ENCODE results near the gene CYB5A.

Gene CYB5A

GRCh38 chr18:74290794-74291471 is 830 bp downstream of the CYB5A start:
- ChIA-PET POLR2A (interaction anchor here (1.0 kb wide), 1 partner anchor 9 kb away, joined by 4 read pairs; no protein-coding TSS in a partner anchor), CTCF (interaction anchor here (0.6 kb wide), 3 partner anchors 38 to 604 kb away, joined by 3 read pairs; no protein-coding TSS in a partner anchor)
- H3K27ac ChIP-seq (ENCODE audit: extremely low read depth, low read depth, low read length): peak overlapping the region; percentile 66; the same call in 1 of the 2 replicates

GRCh38 chr18:74290021-74290420 is 1.7 kb downstream of the CYB5A start:
- no peak overlapping the region for H3K4me3 ChIP-seq (ENCODE audit: low read depth, low read length)
- peaks cover 5% of the 10 kb centered on the region; the same call in 1 of the 2 replicates for H3K4me1 ChIP-seq (ENCODE audit: control insufficient read depth, insufficient read depth, low read length)
- ChIA-PET CTCF (interaction anchor here (0.6 kb wide), 1 partner anchor 605 kb away, joined by 3 read pairs; no protein-coding TSS in a partner anchor), POLR2A (no interaction called here)
- no peaks in the 10 kb centered on the region for H3K9me3 ChIP-seq (ENCODE audit: control insufficient read depth, insufficient read depth, low read depth, low read length)
- no peak overlapping the region for H3K27ac ChIP-seq (ENCODE audit: extremely low read depth, low read depth, low read length)
- H3K36me3 ChIP-seq (ENCODE audit: control insufficient read depth in 2 of 2, insufficient read depth in 1 of 2, low read length in 2 of 2): no peaks in the 10 kb centered on the region
- TF ChIP-seq ZNF747 (tag by site-specific recombination; IDR thresholded peaks at IDR 0.05): no peak
- TF ChIP-seq SP3 (tag by site-specific recombination; IDR thresholded peaks at IDR 0.05): no peak
- no peak for TF ChIP-seq ZEB2 (tag by site-specific recombination; IDR thresholded peaks at IDR 0.05)
- no peak for TF ChIP-seq PRDM2 (tag by site-specific recombination; IDR thresholded peaks at IDR 0.05; ENCODE audit: borderline replicate concordance)
- TF ChIP-seq, protein P1, sequence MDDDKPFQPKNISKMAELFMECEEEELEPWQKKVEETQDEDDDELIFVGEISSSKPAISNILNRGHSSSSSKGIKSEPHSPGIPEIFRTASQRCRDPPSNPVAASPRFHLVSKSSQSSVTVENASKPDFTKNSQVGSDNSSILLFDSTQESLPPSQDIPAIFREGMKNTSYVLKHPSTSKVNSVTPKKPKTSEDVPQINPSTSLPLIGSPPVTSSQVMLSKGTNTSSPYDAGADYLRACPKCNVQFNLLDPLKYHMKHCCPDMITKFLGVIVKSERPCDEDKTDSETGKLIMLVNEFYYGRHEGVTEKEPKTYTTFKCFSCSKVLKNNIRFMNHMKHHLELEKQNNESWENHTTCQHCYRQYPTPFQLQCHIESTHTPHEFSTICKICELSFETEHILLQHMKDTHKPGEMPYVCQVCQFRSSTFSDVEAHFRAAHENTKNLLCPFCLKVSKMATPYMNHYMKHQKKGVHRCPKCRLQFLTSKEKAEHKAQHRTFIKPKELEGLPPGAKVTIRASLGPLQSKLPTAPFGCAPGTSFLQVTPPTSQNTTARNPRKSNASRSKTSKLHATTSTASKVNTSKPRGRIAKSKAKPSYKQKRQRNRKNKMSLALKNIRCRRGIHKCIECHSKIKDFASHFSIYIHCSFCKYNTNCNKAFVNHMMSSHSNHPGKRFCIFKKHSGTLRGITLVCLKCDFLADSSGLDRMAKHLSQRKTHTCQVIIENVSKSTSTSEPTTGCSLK (tag by site-specific recombination; IDR thresholded peaks at IDR 0.05): no peak
- no peak for TF ChIP-seq ZBTB26 (tag by site-specific recombination; optimal IDR thresholded peaks at IDR 0.05)
- TF ChIP-seq ZFP3 (tag by site-specific recombination; IDR thresholded peaks at IDR 0.05; ENCODE audit: low read depth): no peak
- TF ChIP-seq, protein P2, sequence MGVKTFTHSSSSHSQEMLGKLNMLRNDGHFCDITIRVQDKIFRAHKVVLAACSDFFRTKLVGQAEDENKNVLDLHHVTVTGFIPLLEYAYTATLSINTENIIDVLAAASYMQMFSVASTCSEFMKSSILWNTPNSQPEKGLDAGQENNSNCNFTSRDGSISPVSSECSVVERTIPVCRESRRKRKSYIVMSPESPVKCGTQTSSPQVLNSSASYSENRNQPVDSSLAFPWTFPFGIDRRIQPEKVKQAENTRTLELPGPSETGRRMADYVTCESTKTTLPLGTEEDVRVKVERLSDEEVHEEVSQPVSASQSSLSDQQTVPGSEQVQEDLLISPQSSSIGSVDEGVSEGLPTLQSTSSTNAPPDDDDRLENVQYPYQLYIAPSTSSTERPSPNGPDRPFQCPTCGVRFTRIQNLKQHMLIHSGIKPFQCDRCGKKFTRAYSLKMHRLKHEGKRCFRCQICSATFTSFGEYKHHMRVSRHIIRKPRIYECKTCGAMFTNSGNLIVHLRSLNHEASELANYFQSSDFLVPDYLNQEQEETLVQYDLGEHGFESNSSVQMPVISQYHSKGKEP (tag by site-specific recombination; IDR thresholded peaks at IDR 0.05): no peak

More at GRCh38 chr18:74290794-74291471, 830 bp downstream of the CYB5A start:
- H3K36me3 ChIP-seq (ENCODE audit: control insufficient read depth in 2 of 2, insufficient read depth in 1 of 2, low read length in 2 of 2): no peaks in the 10 kb centered on the region
- TF ChIP-seq ZNF211 (tag by site-specific recombination; IDR thresholded peaks at IDR 0.05; ENCODE audit: low read depth) (no peak), ZNF529 (tag by site-specific recombination; IDR thresholded peaks at IDR 0.05; ENCODE audit: insufficient replicate concordance) (no peak), ZNF112 (tag by site-specific recombination; IDR thresholded peaks at IDR 0.05) (no peak), BCL6B (tag by site-specific recombination; IDR thresholded peaks at IDR 0.05) (no peak), ZNF214 (tag by site-specific recombination; IDR thresholded peaks at IDR 0.05; ENCODE audit: borderline replicate concordance) (no peak), ZNF133 (tag by site-specific recombination; IDR thresholded peaks at IDR 0.05) (no peak), ZNF426 (tag by site-specific recombination; IDR thresholded peaks at IDR 0.05) (no peak), ZNF571 (tag by site-specific recombination; IDR thresholded peaks at IDR 0.05) (no peak), ZNF777 (tag by site-specific recombination; IDR thresholded peaks at IDR 0.05; ENCODE audit: borderline replicate concordance) (no peak), KLF8 (tag by site-specific recombination; IDR thresholded peaks at IDR 0.05) (no peak), HIC1 (tag by site-specific recombination; IDR thresholded peaks at IDR 0.05) (no peak), ZSCAN23 (tag by site-specific recombination; IDR thresholded peaks at IDR 0.05) (no peak), SP3 (tag by site-specific recombination; IDR thresholded peaks at IDR 0.05) (no peak)
- peak overlapping the region; percentile 79 for H3K4me3 ChIP-seq (ENCODE audit: low read depth, low read length)
- H3K9me3 ChIP-seq (ENCODE audit: control insufficient read depth, insufficient read depth, low read depth, low read length): no peaks in the 10 kb centered on the region
- peaks cover 5% of the 10 kb centered on the region; the same call in 1 of the 2 replicates for H3K4me1 ChIP-seq (ENCODE audit: control insufficient read depth, insufficient read depth, low read length)

All from HEK293 (cell line).